Transverse colon (tissue), 4 donors: ENCODE data around the gene NEMP2. TPM values are rescaled to one million over a fixed set of nuclear protein-coding genes. Genes with fewer than 3 reads are reported as not detected.
A peak's percentile ranks its signal among the peaks of the same experiment; 100 is the strongest.

ENCODE experiments used
- DNase-seq: peaks from one replicate; pipeline ENCODE4 v3.0.0-alpha.2; 2019
- H3K27ac ChIP-seq, 4 donors: fragments of 200-600 bp; sonication (generic); 2 replicates each; pipeline ENCODE4 v1.5.1; 2016 to 2018; ENCODE audit warnings: inconsistent platforms in 4 of 4
- H3K27me3 ChIP-seq: fragments of 200-600 bp; sonication (generic); 2 replicates; pipeline ENCODE4 v1.5.1; 2017; ENCODE audit warnings: inconsistent platforms
- H3K36me3 ChIP-seq, 4 donors: fragments of 200-600 bp; sonication (generic); 2 replicates each; pipeline ENCODE4 v1.5.1; 2017 to 2019; ENCODE audit warnings: inconsistent platforms in 4 of 4
- H3K4me1 ChIP-seq, 4 donors: fragments of 200-600 bp; sonication (generic); 2 replicates each; pipeline ENCODE4 v1.5.1; 2017 to 2020; ENCODE audit warnings: inconsistent platforms in 4 of 4
- H3K4me3 ChIP-seq, 4 donors: fragments of 200-600 bp; sonication (generic); 1 replicate in 1 of 4; 2 replicates in 3 of 4; pipeline versions ENCODE4 v1.5.1 to v1.6.1; 2017 to 2019; ENCODE audit warnings: inconsistent platforms in 4 of 4
- H3K9me3 ChIP-seq, 2 donors: fragments of 200-600 bp; sonication (generic); 2 replicates each; pipeline ENCODE4 v1.5.1; 2017 to 2019; ENCODE audit warnings: inconsistent platforms in 2 of 2
- EP300 ChIP-seq: sonication (generic); formaldehyde crosslinking; IDR thresholded peaks from one replicate; pipeline ENCODE4 v1.6.1; 2017; ENCODE audit warnings: antibody characterized with exemption, low read depth
- POLR2A ChIP-seq: fragments of 450-650 bp; IDR thresholded peaks from one replicate; pipeline ENCODE4 v1.6.1; 2016; ENCODE audit warnings: antibody characterized with exemption, mild to moderate bottlenecking, moderate library complexity
- POLR2AphosphoS5 ChIP-seq, 3 donors: sonication (generic); formaldehyde crosslinking; IDR thresholded peaks; one replicate each; pipeline ENCODE4 v1.6.1; 2016; ENCODE audit warnings: antibody characterized with exemption in 3 of 3
- WGBS, 2 donors: methylation state at CpG; one replicate each; pipeline ENCODE4 v1.1.5; 2018; ENCODE audit warnings: low coverage in 1 of 2; 5-methylcytosine and 5-hydroxymethylcytosine counted together
- in situ Hi-C, 4 donors: fragments of 200-750 bp; cut with MboI; loops; one replicate each; pipeline versions ENCODE4 v1.15.0 to v1.15.1; 2017; ENCODE audit warnings: low sequenced_read_pairs in 3 of 4, low pct_ligation_motif_present in 1 of 4, low pct_unique_long_range_greater_than_20kb in 1 of 4
- intact Hi-C: fragments of 100-400 bp; cut with DNase I; formaldehyde crosslinking; loops from one replicate; pipeline ENCODE4 v1.15.1; 2023; ENCODE audit warnings: low total_unique reads
- total RNA-seq, 4 donors: library from RNA; depleted of rRNA; stranded (reverse); fragments of >200 nt; gene quantifications; one replicate each; pipeline ENCODE4 v1.1.0, GENCODE V29; 2016
- TF ChIP-seq, protein P1 (sequence below), 5 experiments: fragments of 200-600 bp in 3 of 5; fragments of 450-650 bp in 2 of 5; sonication (generic) in 3 of 5; IDR thresholded peaks; 1 replicate in 2 of 5; 2 replicates in 3 of 5; pipeline ENCODE4 v1.5.1; 2016 to 2017; ENCODE audit warnings: antibody characterized with exemption in 5 of 5, inconsistent platforms in 3 of 5, mild to moderate bottlenecking in 2 of 5, moderate library complexity in 1 of 5

NEMP2 gene, protein sequence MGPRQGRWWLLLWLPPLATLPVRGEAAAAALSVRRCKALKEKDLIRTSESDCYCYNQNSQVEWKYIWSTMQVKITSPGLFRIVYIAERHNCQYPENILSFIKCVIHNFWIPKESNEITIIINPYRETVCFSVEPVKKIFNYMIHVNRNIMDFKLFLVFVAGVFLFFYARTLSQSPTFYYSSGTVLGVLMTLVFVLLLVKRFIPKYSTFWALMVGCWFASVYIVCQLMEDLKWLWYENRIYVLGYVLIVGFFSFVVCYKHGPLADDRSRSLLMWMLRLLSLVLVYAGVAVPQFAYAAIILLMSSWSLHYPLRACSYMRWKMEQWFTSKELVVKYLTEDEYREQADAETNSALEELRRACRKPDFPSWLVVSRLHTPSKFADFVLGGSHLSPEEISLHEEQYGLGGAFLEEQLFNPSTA
- 1 to 10 TPM in 2 of 4 donors, under 1 TPM in 1, not detected in 1; 0.20 to 2.4 (median 1.6) TPM for total RNA-seq

DNA sequence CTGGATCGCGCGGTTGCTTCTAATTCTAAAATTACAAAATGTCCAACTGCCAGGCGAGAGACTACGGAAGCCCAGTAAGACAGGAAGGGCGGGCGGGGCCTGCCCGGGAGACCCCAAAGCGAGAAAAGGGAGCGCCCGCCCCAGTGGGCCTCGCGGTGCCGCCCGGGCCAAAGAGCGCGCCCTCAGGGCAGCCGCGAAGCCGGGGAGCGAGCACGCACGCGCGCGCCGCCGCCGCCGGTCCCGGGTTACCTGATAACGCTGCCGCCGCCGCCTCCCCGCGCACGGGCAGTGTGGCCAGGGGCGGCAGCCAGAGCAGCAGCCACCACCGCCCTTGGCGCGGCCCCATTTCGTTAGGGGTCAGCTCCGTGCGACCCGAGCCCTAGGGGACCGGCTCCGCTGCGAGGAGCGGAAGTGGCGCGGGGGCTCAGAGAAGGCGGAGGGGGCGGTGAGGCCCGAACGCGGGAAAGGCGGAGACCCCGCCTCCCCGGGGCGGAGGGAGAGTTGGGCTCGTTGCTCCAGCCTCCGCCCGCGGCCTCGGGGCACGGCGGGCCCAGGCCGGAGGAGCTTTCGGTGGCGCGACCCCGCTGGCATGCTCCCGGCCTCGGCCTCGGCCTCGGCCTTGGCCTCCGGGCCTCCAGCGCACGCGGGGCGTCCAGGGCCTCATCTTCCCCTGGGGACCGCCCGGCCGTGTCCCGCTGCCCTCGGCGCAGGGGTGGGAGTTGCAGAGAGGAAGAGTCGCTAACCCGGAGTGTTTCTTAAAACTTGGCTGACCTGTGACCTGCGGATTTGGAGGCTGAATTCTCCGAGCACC is at the start of gene NEMP2:
NEMP2 (minus strand) TSS at position 413 of the 811 bp plus-strand sequence; CDS start at position 346, 67 bp downstream.
- intact Hi-C loops: loop anchor here (5.0 kb wide), 1 partner anchor 113 kb away; the partner anchor contains the start of gene NAB1
- in situ Hi-C loops: loop anchor here in 1 of 4 donors (25.0 kb wide), 1 partner anchor 103 kb away; the partner anchor contains the start of gene NAB1
- 1% methylated on average over 66 of the region's 92 CpGs; no CpG with 5 or more reads in 1 of the 2 donors for WGBS, 2 donors
- Histone ChIP-seq H3K36me3 (no peaks in the 10 kb centered on the region), H3K4me3 (peak within 1 kb of the TSS; percentile 45 to 91 (median 80)), H3K9me3 (peaks cover 6 to 7% of the 10 kb centered on the region in 2 donors), H3K4me1 (peaks cover 0 to 31% (median 19%) of the 10 kb centered on the region in 4 donors), H3K27ac (peak within 1 kb of the TSS; percentile 93 to 98 (median 98)), H3K27me3 (no peaks in the 10 kb centered on the region)
- DNase-seq: peak; percentile 84
- TF ChIP-seq EP300 (no peak), POLR2AphosphoS5 (IDR thresholded peaks at IDR 0.05) (peak in 2 of 3 donors; percentile 82 to 89), POLR2A (peak; percentile 76)
- TF ChIP-seq, protein P1, sequence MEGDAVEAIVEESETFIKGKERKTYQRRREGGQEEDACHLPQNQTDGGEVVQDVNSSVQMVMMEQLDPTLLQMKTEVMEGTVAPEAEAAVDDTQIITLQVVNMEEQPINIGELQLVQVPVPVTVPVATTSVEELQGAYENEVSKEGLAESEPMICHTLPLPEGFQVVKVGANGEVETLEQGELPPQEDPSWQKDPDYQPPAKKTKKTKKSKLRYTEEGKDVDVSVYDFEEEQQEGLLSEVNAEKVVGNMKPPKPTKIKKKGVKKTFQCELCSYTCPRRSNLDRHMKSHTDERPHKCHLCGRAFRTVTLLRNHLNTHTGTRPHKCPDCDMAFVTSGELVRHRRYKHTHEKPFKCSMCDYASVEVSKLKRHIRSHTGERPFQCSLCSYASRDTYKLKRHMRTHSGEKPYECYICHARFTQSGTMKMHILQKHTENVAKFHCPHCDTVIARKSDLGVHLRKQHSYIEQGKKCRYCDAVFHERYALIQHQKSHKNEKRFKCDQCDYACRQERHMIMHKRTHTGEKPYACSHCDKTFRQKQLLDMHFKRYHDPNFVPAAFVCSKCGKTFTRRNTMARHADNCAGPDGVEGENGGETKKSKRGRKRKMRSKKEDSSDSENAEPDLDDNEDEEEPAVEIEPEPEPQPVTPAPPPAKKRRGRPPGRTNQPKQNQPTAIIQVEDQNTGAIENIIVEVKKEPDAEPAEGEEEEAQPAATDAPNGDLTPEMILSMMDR (IDR thresholded peaks at IDR 0.05): peak in 3 of 5 experiments; percentile 5 to 29 (median 15)

DNA sequence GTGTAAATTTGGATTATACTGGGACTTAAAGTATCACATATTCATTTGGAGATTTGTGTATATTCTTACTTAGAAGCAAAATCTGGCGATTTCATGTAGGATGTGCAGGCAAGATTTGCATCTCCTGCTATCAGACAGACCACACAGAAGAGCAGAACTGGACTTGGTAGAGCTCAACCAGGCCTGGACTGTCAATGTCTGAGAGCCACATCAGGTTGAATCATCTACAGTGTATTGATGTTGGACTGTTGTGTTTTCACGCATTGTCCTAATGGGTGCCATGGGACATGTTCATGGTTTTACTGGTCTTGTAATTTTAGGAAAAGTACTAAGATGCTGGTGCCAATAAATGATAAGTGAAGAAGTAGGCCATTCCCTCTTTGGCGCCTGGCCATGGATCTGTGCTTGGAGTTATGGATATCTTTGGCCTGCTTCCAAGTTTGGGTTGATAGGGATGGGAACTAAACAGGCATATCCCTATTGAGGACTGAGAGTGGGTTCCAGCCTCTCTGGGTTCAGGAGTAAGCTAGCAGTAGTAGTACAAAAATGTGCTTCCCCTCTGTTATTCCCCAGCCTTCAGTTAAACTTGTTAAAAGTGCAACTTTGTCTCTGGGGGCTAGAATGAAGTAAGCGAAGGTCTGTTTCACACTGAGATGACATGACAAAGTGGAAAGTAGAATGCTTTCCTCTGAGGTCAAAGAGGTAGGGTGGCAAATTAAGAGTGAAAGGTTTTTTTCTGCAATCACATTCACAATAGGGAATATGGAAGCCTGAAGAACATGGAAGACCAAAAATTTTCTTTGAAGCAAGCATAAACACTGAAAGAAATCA is 49.2 kb upstream of the NEMP2 start:
- intact Hi-C loops: no loop called here
- no peaks in the 10 kb centered on the region for H3K36me3 ChIP-seq
- H3K4me3 ChIP-seq: no peak overlapping the region
- TF ChIP-seq EP300 (no peak), POLR2A (no peak), POLR2AphosphoS5 (IDR thresholded peaks at IDR 0.05) (no peak)
- TF ChIP-seq, protein P1 (IDR thresholded peaks at IDR 0.05): no peak
- DNase-seq: no peak
- no peaks in the 10 kb centered on the region for H3K9me3 ChIP-seq
- H3K27ac ChIP-seq: peak overlapping the region in 1 of 4 donors; percentile 37
- H3K27me3 ChIP-seq: no peaks in the 10 kb centered on the region
- H3K4me1 ChIP-seq: peaks cover 0 to 22% (median 3%) of the 10 kb centered on the region in 4 donors
- 79 to 100% methylated on average over 2 to 4 of the region's 4 CpGs for WGBS, 2 donors
- in situ Hi-C loops: no loop called here

DNA sequence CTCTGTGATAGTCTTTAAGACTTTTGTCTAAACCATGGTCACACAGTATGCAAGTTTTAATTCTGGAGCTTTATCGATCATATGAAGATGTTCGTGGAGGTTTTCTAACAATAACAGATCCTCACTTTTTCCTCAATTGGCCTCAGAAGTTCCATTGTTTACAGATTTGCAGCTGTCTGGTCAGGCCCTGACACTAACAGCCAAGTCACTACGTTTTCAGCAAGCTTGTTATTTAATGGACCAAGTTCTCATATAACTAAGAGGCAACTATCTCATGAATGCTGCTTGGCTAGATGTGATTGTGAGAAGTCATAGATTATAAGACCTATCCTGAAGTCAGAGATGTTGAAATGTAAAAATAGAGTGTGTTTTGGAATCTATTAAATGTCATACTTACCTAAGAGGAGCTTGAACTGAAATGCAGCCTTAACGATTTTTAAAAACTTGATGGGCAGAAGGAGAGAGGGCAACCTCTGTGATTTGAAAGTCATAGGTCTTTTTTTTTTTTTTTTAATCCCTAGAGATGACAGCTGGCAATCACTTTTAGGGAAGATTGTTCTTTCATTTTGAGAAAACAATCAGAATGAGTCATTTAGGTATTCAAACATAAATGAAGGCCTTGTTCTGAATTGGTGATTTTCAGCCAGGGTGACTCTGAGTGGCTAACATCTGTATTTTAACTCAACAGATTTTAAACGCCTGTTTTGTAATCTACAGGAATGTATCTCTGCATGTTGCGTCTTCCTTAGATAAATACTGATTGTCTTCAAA is 48.4 kb upstream of the NEMP2 start:
- 61 to 69% methylated on average over 6 of the region's 6 CpGs for WGBS, 2 donors
- H3K27ac ChIP-seq: peak overlapping the region in 3 of 4 donors; percentile 16 to 37 (median 27)
- H3K27me3 ChIP-seq: no peaks in the 10 kb centered on the region
- in situ Hi-C loops (no loop called here), intact Hi-C loops (no loop called here)
- no peaks in the 10 kb centered on the region for H3K9me3 ChIP-seq
- H3K4me1 ChIP-seq: peaks cover 3 to 30% (median 9%) of the 10 kb centered on the region in 4 donors
- no peak for DNase-seq
- no peak for TF ChIP-seq POLR2AphosphoS5 (IDR thresholded peaks at IDR 0.05)
- no peak for TF ChIP-seq POLR2A
- TF ChIP-seq, protein P1 (IDR thresholded peaks at IDR 0.05): no peak
- TF ChIP-seq EP300: no peak
- H3K36me3 ChIP-seq: no peaks in the 10 kb centered on the region
- H3K4me3 ChIP-seq: no peak overlapping the region
